ENCODE results near the gene RHBDD3.
A peak's percentile ranks its signal among the peaks of the same experiment; 100 is the strongest.
"Not testable (repeated sequence)": the region's sequence is repeated elsewhere in the genome, so short reads cannot be mapped to it uniquely, and the experiment has no call there.

The RHBDD3 gene

GRCh38 chr22:29245626-29246385, 22.0 kb downstream of the RHBDD3 start:
- DNase-seq, result peak; percentile 54

- no peak for DNase-seq
Measured at GRCh38 chr22:29244785-29245625, 22.8 kb downstream of the RHBDD3 start.

DNA sequence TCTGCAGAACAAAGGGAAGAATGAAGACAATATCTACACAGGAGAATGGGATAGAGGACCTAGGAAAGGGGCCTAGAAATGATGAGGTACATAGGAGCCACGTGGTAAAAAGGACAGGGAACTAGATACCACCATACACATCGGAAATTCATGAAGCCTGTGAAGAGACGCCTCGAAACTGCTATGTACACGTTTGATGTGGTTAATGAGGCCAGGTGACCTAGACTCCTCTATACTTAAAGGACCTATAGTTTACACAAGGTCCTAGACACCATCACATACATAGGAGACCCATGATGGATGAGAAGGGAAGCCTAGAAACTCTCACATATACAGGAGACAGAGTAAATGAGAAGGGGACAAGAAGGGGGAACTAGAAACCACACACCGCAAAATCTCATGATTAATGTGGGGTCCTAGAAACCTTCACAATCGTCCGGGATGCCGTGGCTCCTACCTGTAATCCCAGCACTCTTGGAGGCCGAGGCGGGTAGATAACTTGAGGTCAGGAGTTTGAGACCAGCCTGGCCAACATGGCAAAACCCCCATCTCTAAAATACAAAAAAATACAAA, 23.8 kb downstream of the RHBDD3 start:
- no peak for DNase-seq

DNA sequence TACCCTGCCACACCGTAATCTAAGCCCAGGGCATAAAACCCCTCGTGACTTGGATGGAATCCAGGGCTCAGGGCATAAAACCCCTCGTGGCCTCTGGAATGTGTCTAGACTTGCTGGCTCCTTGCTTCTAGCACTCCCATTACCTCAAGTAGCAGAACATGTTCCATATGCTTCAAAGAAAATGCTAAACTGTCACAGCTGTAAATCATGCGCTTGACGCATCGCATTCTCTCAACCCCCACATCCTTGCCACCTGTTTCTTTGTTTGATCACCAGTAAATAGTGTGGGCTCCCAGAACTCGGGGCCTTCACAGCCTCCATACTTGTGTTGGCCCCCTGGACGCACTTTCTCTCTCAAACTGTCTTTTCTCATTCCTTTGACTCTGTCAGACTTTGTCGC, 27.3 kb downstream of the RHBDD3 start:
- DNase-seq, result not testable (repeated sequence)

DNA sequence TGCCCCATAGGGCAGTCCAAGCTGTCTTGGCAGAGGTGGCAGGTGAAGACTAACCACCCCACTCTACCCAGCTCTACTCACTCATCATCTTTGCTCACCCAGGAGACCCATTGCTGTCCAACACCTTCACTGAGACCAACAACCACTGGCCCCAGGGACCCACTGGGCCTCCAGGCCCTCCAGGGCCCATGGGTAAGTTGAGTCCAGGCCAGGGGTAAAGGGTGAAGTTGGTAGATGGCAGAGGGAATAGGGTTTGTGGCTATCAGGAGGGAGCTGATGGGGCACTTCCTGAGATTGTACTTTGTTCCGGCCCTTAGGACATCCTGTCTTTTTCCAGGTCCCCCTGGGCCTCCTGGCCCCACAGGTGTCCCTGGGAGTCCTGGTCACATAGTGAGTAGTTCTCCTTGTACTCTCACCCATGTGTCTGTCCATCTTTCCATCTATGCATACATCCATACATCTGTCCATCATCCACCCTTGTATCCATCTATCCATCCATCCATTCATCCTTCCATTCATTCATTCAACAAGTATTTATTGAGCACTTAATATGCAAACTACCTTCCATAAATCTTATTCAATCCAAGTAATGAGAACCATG, 34.4 kb downstream of the RHBDD3 start:
- no peak for DNase-seq

DNA sequence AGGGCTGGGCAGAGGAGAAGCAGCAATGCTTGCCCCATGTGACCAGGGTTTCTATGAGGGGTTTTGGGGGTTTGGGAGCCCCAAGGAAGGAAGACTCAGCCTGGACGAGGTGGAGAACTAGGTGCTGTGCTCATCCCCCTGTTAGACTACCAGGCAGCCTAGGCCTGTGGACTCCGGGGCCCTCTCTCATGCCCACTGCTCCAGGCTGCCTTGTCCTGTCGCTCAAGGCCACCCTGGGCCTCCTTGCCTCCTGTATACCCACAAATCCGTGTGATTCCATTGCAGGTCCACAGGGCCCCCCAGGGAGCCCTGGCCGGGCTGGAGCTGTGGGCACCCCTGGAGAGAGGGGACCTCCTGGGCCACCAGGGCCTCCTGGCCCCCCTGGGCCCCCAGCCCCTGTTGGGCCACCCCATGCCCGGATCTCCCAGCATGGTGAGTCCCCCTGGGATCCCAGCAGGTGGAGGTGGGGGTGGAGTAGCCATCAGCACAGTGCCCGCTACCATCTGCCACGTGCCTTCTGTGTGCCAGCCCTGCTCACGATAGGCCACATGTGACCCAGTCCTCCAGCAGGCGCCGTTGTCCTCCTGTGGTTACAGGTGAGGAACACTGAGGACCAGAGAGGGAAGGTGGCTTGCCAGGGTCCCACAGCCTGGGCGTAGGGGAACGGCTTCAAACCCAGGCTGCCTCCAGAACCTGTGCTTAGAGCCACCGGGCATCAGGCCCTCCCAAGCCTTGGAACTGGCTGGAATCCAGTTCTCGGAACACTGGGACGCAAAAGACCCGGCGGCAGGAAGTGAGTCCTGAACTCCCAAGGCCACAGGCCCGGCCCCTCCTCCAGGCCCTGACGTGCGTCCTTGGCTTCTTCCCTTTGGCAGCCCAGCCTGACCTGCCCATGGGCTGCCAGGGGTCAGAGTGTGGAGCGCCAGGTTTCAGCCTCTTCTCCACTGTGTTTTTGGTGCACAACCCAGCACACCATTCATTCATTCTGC, 35.5 kb downstream of the RHBDD3 start:
- DNase-seq, result no peak

DNA sequence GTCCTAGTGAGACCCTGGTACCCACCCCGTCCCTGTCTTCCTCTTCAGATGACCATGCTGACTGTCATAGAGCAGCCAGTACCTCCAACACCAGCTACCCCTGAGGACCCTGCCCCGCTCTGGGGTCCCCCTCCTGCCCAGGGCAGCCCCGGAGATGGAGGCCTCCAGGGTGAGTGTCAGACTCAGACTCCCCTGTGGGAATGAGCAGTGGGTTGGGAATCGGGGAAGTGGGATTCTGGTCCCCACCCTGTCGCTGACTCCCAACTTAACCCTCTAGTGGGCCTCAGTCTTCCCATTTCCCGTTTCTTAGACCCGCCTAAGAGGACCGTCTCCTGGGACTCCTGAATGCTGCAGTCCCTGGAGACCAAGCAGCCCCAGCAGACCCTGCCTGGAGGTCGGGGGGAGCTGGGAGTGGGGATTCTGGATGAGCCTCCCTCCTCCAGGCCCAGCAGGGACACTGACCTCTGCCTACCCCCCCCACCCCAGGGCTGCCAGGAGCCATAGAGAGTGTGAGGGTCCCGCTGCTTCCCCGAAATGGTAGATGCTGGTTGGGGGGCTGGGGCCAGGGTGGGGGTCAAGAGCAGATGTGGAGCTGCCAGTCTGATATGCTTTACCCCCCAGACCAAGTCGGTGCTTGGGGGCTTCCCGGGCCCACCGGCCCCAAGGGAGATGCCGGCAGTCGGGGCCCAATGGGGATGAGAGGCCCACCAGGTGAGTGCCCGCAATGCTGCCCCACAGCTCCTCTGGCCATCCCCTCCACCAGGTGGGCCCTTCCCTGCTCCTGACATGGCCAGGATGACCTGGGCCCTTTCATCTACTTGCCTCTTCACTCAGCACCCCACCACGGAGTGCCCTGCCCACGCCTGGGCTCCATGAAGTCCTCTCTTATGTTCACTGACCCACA, 36.6 kb downstream of the RHBDD3 start:
- no peak for DNase-seq

DNA sequence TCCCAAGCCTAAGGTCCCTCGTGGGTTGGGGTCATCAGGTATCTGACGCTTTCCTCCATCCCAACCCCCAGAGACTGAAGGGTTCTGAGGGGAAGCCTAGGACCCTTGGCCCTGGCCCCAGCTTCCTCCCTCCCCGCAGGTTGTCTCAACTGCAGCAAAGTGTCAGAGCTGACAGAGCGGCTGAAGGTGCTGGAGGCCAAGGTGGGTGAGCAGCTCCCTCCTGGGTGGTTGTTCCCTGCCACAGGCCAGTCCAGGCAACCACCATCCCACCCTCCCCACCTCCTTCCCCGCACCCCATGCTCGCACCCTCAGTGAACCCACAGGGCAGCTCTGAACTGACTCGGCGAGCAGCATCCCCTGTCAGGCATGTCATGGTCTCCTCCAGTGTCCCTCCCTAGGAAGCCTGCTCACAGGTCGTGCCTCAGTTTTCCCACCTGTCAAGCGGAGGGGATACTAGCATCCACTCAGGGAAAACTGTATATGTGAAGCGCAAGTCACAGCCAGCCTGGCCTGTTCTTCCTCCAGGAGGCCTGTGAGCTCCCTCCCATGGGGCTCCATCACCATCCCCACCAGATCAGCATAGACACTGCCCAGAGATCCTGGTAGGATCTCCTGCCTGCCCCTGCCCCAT, 41.3 kb downstream of the RHBDD3 start:
- no peak for DNase-seq

GRCh38 chr22:29225422-29226090, 42.2 kb downstream of the RHBDD3 start:
- no peak for DNase-seq

DNA sequence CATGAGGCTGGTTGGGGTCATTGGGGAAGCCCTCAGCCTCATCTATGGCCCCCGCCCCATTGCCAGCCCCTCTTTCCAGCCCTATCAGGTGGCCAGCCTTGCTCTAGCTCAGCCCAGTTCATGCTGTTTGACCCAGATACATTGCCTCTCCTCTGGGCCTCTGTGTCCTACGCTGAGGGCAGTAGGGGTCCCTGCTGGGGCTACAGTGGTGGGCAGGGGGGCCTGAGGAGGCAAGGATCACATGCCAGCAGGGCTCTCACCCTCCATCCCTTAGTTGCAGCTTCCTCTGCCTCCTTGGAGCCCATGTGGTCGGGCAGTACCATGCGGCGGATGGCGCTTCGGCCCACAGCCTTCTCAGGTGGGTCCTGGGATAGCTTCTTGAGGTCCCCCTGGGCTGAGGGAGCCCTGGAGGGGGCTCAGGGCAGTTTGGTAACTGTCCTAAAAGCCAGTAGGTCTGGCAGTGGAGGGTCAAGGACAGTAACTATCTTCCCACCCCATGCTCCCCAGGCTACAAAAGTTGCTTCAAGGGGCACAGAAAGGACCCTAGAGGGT, 42.8 kb downstream of the RHBDD3 start:
- no peak for DNase-seq

DNA sequence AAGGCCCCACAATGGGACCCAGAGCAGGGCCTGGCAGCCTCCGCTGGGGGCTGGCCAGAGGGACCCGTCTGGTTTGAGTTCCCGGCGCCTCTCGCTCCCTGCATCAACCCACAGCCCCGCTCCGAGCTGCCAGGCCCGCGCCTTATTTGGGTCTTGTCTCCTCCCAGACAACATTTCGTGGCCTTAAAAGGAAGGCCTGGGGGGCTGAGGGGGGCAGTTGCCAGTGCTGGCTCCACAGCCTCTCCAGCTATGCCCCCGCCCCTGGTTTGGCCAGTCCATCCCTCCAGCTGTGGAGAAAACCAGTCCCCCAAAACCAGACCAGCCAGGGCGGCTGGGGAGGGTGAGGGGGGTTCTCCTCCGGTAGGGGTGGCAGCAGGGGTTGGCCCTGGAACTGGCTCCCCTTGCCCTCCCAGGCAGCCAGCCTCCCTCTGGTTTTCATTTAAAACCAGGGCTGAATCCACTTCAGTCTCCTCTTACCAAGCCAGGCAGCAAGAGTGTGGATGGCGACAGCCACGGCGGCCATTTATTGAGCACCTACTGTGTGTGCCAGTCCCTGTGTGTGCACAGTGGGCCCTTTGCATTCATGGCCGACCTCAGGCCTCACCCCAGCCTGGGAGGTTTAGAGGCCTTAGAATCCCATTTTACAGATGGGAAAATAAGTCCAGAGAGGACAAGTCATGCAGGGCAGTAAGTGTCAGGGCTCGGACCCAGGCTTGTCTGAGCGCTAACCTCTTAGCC, 43.5 kb downstream of the RHBDD3 start:
- DNase-seq, result no peak

GRCh38 chr22:29219881-29220670, 47.7 kb downstream of the RHBDD3 start:
- no peak for DNase-seq

GRCh38 chr22:29219409-29219782, 48.4 kb downstream of the RHBDD3 start:
- DNase-seq, result not testable (repeated sequence)

- no peak for DNase-seq
Measured at GRCh38 chr22:29218758-29219408, 48.9 kb downstream of the RHBDD3 start.

DNA sequence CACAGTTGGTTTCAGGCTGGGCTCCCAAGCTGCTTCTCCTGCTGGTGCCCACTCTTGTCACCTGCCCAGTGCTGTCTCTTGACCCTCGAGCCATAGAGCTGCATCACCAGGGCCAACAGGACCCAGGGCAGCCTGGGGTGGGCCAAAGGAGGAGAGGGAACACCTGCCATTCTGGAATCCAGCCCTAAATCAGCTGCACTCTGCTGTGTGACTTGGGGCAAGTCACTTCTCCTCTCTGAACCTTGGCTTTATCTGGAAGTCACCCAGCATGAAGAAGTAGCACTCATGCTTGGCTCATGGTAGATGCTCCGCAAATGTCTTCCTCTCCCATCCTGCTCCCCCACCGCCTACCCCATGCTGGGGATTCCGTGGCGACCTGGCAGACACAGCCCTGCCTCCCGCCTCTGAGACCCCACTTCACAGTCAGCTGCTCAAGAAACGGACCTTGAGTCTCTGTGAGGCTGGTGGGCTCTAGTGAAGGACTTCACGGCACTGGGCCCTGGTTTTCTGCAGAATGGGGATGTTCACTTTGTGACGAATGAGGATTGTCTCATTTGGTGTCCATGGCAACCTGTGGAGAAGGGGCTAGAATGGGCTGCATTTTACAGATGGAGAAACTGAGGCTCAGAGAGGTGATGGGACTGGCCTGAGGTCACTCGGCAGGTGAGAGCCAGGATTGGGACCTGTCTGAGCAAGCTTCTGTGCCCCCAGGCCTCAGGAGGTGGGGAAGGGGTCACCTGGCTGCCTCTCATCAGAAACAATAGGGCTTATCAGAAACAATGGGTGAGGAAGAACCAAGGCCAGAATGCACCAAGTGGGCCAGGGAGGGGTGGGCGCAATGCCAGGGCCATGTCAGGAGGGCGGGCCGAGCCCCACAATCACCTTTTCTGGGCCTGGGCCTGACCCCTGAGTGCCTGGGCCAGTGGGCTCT, 49.7 kb downstream of the RHBDD3 start:
- no peak for DNase-seq
